HepG2 (cell line): ENCODE data around the gene AAR2. TPM values are rescaled to one million over a fixed set of nuclear protein-coding genes. Genes with fewer than 3 reads are reported as not detected.

ENCODE experiments used
- CENPT ChIP-seq: sonication (generic); formaldehyde crosslinking; IDR thresholded peaks from 2 replicates; pipeline ENCODE4 v1.8.0; 2022; ENCODE audit warnings: low read depth, mild to moderate bottlenecking, moderate library complexity, missing genetic modification reagents
- DNMT1 ChIP-seq: sonication (generic); formaldehyde crosslinking; IDR thresholded peaks from 2 replicates; pipeline ENCODE4 v1.5.1; 2020; ENCODE audit warnings: mild to moderate bottlenecking, missing genetic modification reagents
- HES4 ChIP-seq: sonication (generic); formaldehyde crosslinking; IDR thresholded peaks from 2 replicates; pipeline ENCODE4 v1.9.0; 2021; ENCODE audit warnings: mild to moderate bottlenecking, missing genetic modification reagents, borderline replicate concordance
- HNRNPLL ChIP-seq: fragments of 200-400 bp; formaldehyde crosslinking; IDR thresholded peaks from 2 replicates; pipeline ENCODE4 v1.6.1; 2017; ENCODE audit warnings: mild to moderate bottlenecking, low read depth, low read length; ENCODE audit not compliant: poor library complexity, severe bottlenecking
- HOXD1 ChIP-seq: sonication (generic); formaldehyde crosslinking; IDR thresholded peaks from 2 replicates; pipeline ENCODE4 v1.5.0; 2020; ENCODE audit warnings: missing genetic modification reagents
- JUND ChIP-seq: sonication (generic); formaldehyde crosslinking; IDR thresholded peaks from 2 replicates; pipeline ENCODE4 v1.8.0; 2022; ENCODE audit warnings: mild to moderate bottlenecking, missing genetic modification reagents
- KLF15 ChIP-seq: sonication (generic); formaldehyde crosslinking; IDR thresholded peaks from 2 replicates; pipeline ENCODE4 v1.8.1; 2023; ENCODE audit warnings: borderline replicate concordance, mild to moderate bottlenecking, inconsistent platforms, missing genetic modification reagents, mixed read lengths
- MATR3 ChIP-seq: sonication (generic); formaldehyde crosslinking; IDR thresholded peaks from 2 replicates; pipeline ENCODE4 v1.4.0; 2020; ENCODE audit warnings: missing genetic modification reagents
- MAZ ChIP-seq, 2 experiments: sonication (generic) in 1 of 2; formaldehyde crosslinking in 1 of 2; IDR thresholded peaks; 2 replicates each; pipeline versions ENCODE4 v1.5.0 to v1.6.1; 2012 to 2020; ENCODE audit warnings: low read depth in 2 of 2, mild to moderate bottlenecking in 2 of 2, borderline replicate concordance in 1 of 2, improper control_type of control experiment in 1 of 2, low read length in 1 of 2, missing genetic modification reagents in 1 of 2, moderate library complexity in 1 of 2
- MTA1 ChIP-seq: sonication (generic); formaldehyde crosslinking; IDR thresholded peaks from 2 replicates; pipeline ENCODE4 v1.4.0; 2020; ENCODE audit warnings: missing genetic modification reagents, mild to moderate bottlenecking, borderline replicate concordance
- NRL ChIP-seq: sonication (generic); formaldehyde crosslinking; IDR thresholded peaks from 2 replicates; pipeline ENCODE4 v1.5.0; 2020; ENCODE audit warnings: missing genetic modification reagents, mild to moderate bottlenecking, moderate library complexity, borderline replicate concordance
- RARG ChIP-seq: sonication (generic); formaldehyde crosslinking; IDR thresholded peaks from 2 replicates; pipeline ENCODE4 v1.4.0; 2020; ENCODE audit warnings: low read depth, mild to moderate bottlenecking, missing genetic modification reagents
- REXO4 ChIP-seq: sonication (generic); formaldehyde crosslinking; IDR thresholded peaks from 2 replicates; pipeline ENCODE4 v1.8.0; 2022; ENCODE audit warnings: missing genetic modification reagents, mild to moderate bottlenecking, borderline replicate concordance
- RFXANK ChIP-seq: IDR thresholded peaks from 2 replicates; pipeline ENCODE4 v1.6.1; 2016
- RXRB ChIP-seq: IDR thresholded peaks from 2 replicates; pipeline ENCODE4 v1.6.1; 2016; ENCODE audit warnings: borderline replicate concordance, missing genetic modification reagents, missing compliant biosample characterization
- WIZ ChIP-seq: sonication (generic); formaldehyde crosslinking; IDR thresholded peaks from 2 replicates; pipeline ENCODE4 v1.5.1; 2020; ENCODE audit warnings: mild to moderate bottlenecking, missing genetic modification reagents
- ZBTB7A ChIP-seq: sonication (generic); formaldehyde crosslinking; IDR thresholded peaks from 2 replicates; pipeline ENCODE4 v1.8.0; 2022; ENCODE audit warnings: mild to moderate bottlenecking, missing genetic modification reagents
- ZNF234 ChIP-seq: sonication (generic); formaldehyde crosslinking; conservative IDR thresholded peaks from 2 replicates; pipeline ENCODE4 v1.5.1; 2020; ENCODE audit warnings: mild to moderate bottlenecking, missing genetic modification reagents
- ZNF451 ChIP-seq: sonication (generic); formaldehyde crosslinking; IDR thresholded peaks from 2 replicates; pipeline ENCODE4 v1.5.0; 2020; ENCODE audit warnings: mild to moderate bottlenecking, missing genetic modification reagents
- ZNF570 ChIP-seq: sonication (generic); formaldehyde crosslinking; IDR thresholded peaks from 2 replicates; pipeline ENCODE4 v1.4.0; 2020; ENCODE audit warnings: mild to moderate bottlenecking, missing genetic modification reagents, borderline replicate concordance
- ZNF883 ChIP-seq: sonication (generic); formaldehyde crosslinking; IDR thresholded peaks from 2 replicates; pipeline ENCODE4 v1.5.1; 2020; ENCODE audit warnings: mild to moderate bottlenecking, missing genetic modification reagents; ENCODE audit errors: not compliant biosample characterization
- polyA plus RNA-seq, 8 experiments: library from polyadenylated mRNA; depleted of rRNA in 3 of 8; stranded (reverse) in 7 of 8; unstranded in 1 of 8; fragments of >200 nt; fragmentation: Illumina TruSeq in 4 of 8; extraction: Trizol in 4 of 8; gene quantifications; 2 replicates each; pipeline versions ENCODE4 v1.2.1 to v1.2.3, GENCODE V29; 2011 to 2016; ENCODE audit warnings: low read depth in 4 of 8, missing spikeins in 1 of 8, mixed read lengths in 1 of 8; ENCODE audit not compliant: insufficient read depth in 1 of 8
- total RNA-seq, 5 experiments: library from RNA; depleted of rRNA; stranded (reverse); fragments of >200 nt; fragmentation: Illumina TruSeq; extraction: Trizol; gene quantifications; 2 replicates each; pipeline ENCODE4 v1.2.3, GENCODE V29; 2016; ENCODE audit warnings: low read depth in 1 of 5
- TF ChIP-seq, protein P1 (sequence below): sonication (generic); formaldehyde crosslinking; IDR thresholded peaks from 2 replicates; pipeline ENCODE4 v1.4.0; 2020; ENCODE audit warnings: missing genetic modification reagents
- TF ChIP-seq, protein P2 (sequence below): sonication (generic); formaldehyde crosslinking; IDR thresholded peaks from 2 replicates; pipeline ENCODE4 v1.5.0; 2020; ENCODE audit warnings: mild to moderate bottlenecking, missing genetic modification reagents
- TF ChIP-seq, protein P3 (sequence below): sonication (generic); formaldehyde crosslinking; IDR thresholded peaks from 2 replicates; pipeline ENCODE4 v1.5.0; 2020; ENCODE audit warnings: mild to moderate bottlenecking, missing genetic modification reagents, moderate library complexity

AAR2 gene
- total and polyA plus RNA-seq, 2 of the 13 experiments (the other 11 are each of a cell fraction or from before 2014, with no cell fraction given) = 45.2 to 46.2 TPM

DNA sequence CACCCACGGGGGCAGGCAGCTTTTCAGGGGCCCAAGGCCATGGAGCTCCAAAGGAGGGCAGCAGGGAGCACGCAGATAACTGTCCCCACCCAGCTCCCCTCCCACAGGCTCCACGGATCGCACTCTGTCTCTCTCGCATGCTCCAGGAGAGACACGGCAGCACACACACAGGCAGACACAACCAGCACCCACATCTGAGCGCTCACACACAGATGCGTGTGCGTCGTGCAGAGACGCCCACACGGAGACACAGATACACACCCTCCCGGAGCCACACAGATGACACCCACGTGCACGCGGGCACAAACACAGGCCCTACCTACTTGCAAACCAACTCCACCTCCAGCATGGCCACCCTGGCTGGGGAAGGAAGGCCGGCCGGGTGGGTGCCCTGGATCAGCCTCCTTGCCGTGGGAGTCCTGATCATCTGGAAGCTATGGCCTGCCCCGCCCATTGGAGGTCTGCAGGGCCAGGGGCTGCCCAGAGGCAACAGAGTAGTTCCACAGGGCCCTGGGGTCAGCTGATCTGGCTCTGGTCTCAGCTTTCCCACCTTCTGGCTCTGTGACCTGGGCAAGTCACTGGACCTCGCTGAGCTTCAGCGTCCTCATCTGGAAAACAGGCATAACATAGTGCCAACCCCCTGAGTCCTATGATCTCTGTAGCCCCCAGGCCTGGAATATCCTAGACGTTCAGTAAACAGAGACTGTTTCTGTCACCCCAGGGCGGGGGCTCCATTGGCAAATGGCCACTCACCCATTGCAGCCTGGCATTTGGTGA, 31.5 kb downstream of the AAR2 start (continued):
- TF ChIP-seq NRL = 0 out of 2 replicates have a peak, but pooled peaks have one; percentile 11
- TF ChIP-seq MTA1 = peak; percentile 29; the same call in 1 of the 2 replicates
- TF ChIP-seq HOXD1 (CRISPR knock-in tag) = no peak
- TF ChIP-seq MAZ (IDR thresholded peaks at IDR 0.05; ENCODE audit: borderline replicate concordance, low read depth, low read length) = no peak
- no peak for TF ChIP-seq MAZ (CRISPR knock-in tag; IDR thresholded peaks at IDR 0.05; ENCODE audit: low read depth)
- TF ChIP-seq DNMT1 (CRISPR knock-in tag) = peak; percentile 65; the same call in 1 of the 2 replicates
- TF ChIP-seq HNRNPLL = peak; percentile 15
- peak; percentile 40 for TF ChIP-seq ZNF883 (CRISPR knock-in tag)
- TF ChIP-seq, protein P1, sequence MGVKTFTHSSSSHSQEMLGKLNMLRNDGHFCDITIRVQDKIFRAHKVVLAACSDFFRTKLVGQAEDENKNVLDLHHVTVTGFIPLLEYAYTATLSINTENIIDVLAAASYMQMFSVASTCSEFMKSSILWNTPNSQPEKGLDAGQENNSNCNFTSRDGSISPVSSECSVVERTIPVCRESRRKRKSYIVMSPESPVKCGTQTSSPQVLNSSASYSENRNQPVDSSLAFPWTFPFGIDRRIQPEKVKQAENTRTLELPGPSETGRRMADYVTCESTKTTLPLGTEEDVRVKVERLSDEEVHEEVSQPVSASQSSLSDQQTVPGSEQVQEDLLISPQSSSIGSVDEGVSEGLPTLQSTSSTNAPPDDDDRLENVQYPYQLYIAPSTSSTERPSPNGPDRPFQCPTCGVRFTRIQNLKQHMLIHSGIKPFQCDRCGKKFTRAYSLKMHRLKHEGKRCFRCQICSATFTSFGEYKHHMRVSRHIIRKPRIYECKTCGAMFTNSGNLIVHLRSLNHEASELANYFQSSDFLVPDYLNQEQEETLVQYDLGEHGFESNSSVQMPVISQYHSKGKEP (CRISPR knock-in tag) = no peak
- TF ChIP-seq CENPT (CRISPR knock-in tag) = no peak
- TF ChIP-seq JUND = no peak
- TF ChIP-seq ZNF234 (CRISPR knock-in tag) = no peak
- no peak for TF ChIP-seq HES4 (CRISPR knock-in tag)
- TF ChIP-seq, protein P2, sequence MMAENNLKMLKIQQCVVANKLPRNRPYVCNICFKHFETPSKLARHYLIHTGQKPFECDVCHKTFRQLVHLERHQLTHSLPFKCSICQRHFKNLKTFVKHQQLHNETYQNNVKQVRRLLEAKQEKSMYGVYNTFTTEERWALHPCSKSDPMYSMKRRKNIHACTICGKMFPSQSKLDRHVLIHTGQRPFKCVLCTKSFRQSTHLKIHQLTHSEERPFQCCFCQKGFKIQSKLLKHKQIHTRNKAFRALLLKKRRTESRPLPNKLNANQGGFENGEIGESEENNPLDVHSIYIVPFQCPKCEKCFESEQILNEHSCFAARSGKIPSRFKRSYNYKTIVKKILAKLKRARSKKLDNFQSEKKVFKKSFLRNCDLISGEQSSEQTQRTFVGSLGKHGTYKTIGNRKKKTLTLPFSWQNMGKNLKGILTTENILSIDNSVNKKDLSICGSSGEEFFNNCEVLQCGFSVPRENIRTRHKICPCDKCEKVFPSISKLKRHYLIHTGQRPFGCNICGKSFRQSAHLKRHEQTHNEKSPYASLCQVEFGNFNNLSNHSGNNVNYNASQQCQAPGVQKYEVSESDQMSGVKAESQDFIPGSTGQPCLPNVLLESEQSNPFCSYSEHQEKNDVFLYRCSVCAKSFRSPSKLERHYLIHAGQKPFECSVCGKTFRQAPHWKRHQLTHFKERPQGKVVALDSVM (CRISPR knock-in tag) = no peak
- TF ChIP-seq ZBTB7A (CRISPR knock-in tag) = 0 out of 2 replicates have a peak, but pooled peaks have one; percentile 18
- TF ChIP-seq RXRB = no peak
- TF ChIP-seq, protein P3, sequence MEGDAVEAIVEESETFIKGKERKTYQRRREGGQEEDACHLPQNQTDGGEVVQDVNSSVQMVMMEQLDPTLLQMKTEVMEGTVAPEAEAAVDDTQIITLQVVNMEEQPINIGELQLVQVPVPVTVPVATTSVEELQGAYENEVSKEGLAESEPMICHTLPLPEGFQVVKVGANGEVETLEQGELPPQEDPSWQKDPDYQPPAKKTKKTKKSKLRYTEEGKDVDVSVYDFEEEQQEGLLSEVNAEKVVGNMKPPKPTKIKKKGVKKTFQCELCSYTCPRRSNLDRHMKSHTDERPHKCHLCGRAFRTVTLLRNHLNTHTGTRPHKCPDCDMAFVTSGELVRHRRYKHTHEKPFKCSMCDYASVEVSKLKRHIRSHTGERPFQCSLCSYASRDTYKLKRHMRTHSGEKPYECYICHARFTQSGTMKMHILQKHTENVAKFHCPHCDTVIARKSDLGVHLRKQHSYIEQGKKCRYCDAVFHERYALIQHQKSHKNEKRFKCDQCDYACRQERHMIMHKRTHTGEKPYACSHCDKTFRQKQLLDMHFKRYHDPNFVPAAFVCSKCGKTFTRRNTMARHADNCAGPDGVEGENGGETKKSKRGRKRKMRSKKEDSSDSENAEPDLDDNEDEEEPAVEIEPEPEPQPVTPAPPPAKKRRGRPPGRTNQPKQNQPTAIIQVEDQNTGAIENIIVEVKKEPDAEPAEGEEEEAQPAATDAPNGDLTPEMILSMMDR = peak; percentile 49
- no peak for TF ChIP-seq REXO4 (CRISPR knock-in tag)
- TF ChIP-seq RARG (CRISPR knock-in tag) = no peak
- 0 out of 2 replicates have a peak, but pooled peaks have one; percentile 7 for TF ChIP-seq MATR3
- no peak for TF ChIP-seq WIZ (CRISPR knock-in tag)
- no peak for TF ChIP-seq ZNF451
- TF ChIP-seq RFXANK = no peak
- TF ChIP-seq ZNF570 (CRISPR knock-in tag) = no peak
- TF ChIP-seq KLF15 (CRISPR knock-in tag) = no peak
